ENCODE data around the gene MANEAL.
A peak's percentile ranks its signal among the peaks of the same experiment; 100 is the strongest.

MANEAL gene

GRCh38 chr1:37794372-37795339, 1.0 kb downstream of the MANEAL start:
- no peaks in the 10 kb centered on the region for H3K4me1 ChIP-seq (ENCODE audit: control insufficient read depth, insufficient read depth, low read length)
- no peak overlapping the region for H3K9ac ChIP-seq (ENCODE audit: low read length)
- no peak overlapping the region for H3K4me3 ChIP-seq (ENCODE audit: low read length)
- peaks cover 30% of the 10 kb centered on the region for H3K27me3 ChIP-seq (replicated peaks; ENCODE audit: control insufficient read depth, insufficient read depth, low read length)
- peak; percentile 12 for DNase-seq (ENCODE audit: low read depth)
- no peaks in the 10 kb centered on the region for H3K9me3 ChIP-seq (ENCODE audit: control insufficient read depth, low read length)
- H3K36me3 ChIP-seq (ENCODE audit: control insufficient read depth, insufficient read depth, low read length, severe bottlenecking) = no peaks in the 10 kb centered on the region

- H3K4me3 ChIP-seq (ENCODE audit: low read length) = no peak overlapping the region
- DNase-seq (ENCODE audit: low read depth) = peak; percentile 23
- H3K4me1 ChIP-seq (ENCODE audit: control insufficient read depth, insufficient read depth, low read length) = no peaks in the 10 kb centered on the region
- no peak overlapping the region for H3K9ac ChIP-seq (ENCODE audit: low read length)
- H3K36me3 ChIP-seq (ENCODE audit: control insufficient read depth, insufficient read depth, low read length, severe bottlenecking) = peaks cover 6% of the 10 kb centered on the region
- H3K9me3 ChIP-seq (ENCODE audit: control insufficient read depth, low read length) = no peaks in the 10 kb centered on the region
- peaks cover 25% of the 10 kb centered on the region for H3K27me3 ChIP-seq (replicated peaks; ENCODE audit: control insufficient read depth, insufficient read depth, low read length)
Observed at GRCh38 chr1:37795340-37796125, 1.9 kb downstream of the MANEAL start.

GRCh38 chr1:37797750-37798345, 4.2 kb downstream of the MANEAL start:
- DNase-seq (ENCODE audit: low read depth) = peak; percentile 73
- peaks cover 19% of the 10 kb centered on the region for H3K36me3 ChIP-seq (ENCODE audit: control insufficient read depth, insufficient read depth, low read length, severe bottlenecking)
- H3K4me1 ChIP-seq (ENCODE audit: control insufficient read depth, insufficient read depth, low read length) = no peaks in the 10 kb centered on the region
- H3K9me3 ChIP-seq (ENCODE audit: control insufficient read depth, low read length) = no peaks in the 10 kb centered on the region
- peaks cover 6% of the 10 kb centered on the region for H3K27me3 ChIP-seq (replicated peaks; ENCODE audit: control insufficient read depth, insufficient read depth, low read length)
- no peak overlapping the region for H3K9ac ChIP-seq (ENCODE audit: low read length)
- H3K4me3 ChIP-seq (ENCODE audit: low read length) = no peak overlapping the region

GRCh38 chr1:37802439-37802838, 8.8 kb downstream of the MANEAL start:
- no peak overlapping the region for H3K9ac ChIP-seq (ENCODE audit: low read length)
- DNase-seq (ENCODE audit: low read depth) = no peak
- H3K27me3 ChIP-seq (replicated peaks; ENCODE audit: control insufficient read depth, insufficient read depth, low read length) = no peaks in the 10 kb centered on the region
- H3K4me3 ChIP-seq (ENCODE audit: low read length) = no peak overlapping the region
- peaks cover 60% of the 10 kb centered on the region for H3K36me3 ChIP-seq (ENCODE audit: control insufficient read depth, insufficient read depth, low read length, severe bottlenecking)
- H3K9me3 ChIP-seq (ENCODE audit: control insufficient read depth, low read length) = no peaks in the 10 kb centered on the region
- H3K4me1 ChIP-seq (ENCODE audit: control insufficient read depth, insufficient read depth, low read length) = peaks cover 10% of the 10 kb centered on the region

- peaks cover 48% of the 10 kb centered on the region for H3K36me3 ChIP-seq (ENCODE audit: control insufficient read depth, insufficient read depth, low read length, severe bottlenecking)
- no peak for DNase-seq (ENCODE audit: low read depth)
- peak overlapping the region; percentile 92 for H3K4me3 ChIP-seq (ENCODE audit: low read length)
- H3K9me3 ChIP-seq (ENCODE audit: control insufficient read depth, low read length) = no peaks in the 10 kb centered on the region
- H3K4me1 ChIP-seq (ENCODE audit: control insufficient read depth, insufficient read depth, low read length) = peaks cover 37% of the 10 kb centered on the region
- no peaks in the 10 kb centered on the region for H3K27me3 ChIP-seq (replicated peaks; ENCODE audit: control insufficient read depth, insufficient read depth, low read length)
- H3K9ac ChIP-seq (ENCODE audit: low read length) = peak overlapping the region; percentile 91
Observed at GRCh38 chr1:37807220-37807554, 13.5 kb downstream of the MANEAL start.

GRCh38 chr1:37807555-37808368, 14.1 kb downstream of the MANEAL start, which contains the start of the genes C1orf122 and YRDC:
Gene C1orf122, plus strand, starts transcription at chr1:37807790. Its CDS starts 615 bp downstream, at chr1:37808405.
Gene YRDC, minus strand, starts transcription at chr1:37808208. Its CDS starts 28 bp downstream, at chr1:37808180.
- Histone ChIP-seq H3K36me3 (ENCODE audit: control insufficient read depth, insufficient read depth, low read length, severe bottlenecking) (peaks cover 42% of the 10 kb centered on the region), H3K27me3 (replicated peaks; ENCODE audit: control insufficient read depth, insufficient read depth, low read length) (no peaks in the 10 kb centered on the region), H3K4me3 (ENCODE audit: low read length) (peak within 1 kb of the TSS; percentile 92), H3K9me3 (ENCODE audit: control insufficient read depth, low read length) (no peaks in the 10 kb centered on the region), H3K9ac (ENCODE audit: low read length) (peak within 1 kb of the TSS; percentile 91), H3K4me1 (ENCODE audit: control insufficient read depth, insufficient read depth, low read length) (peaks cover 37% of the 10 kb centered on the region)
- peak; percentile 97 for DNase-seq (ENCODE audit: low read depth)

GRCh38 chr1:37808369-37809319, 15.0 kb downstream of the MANEAL start:
- Histone ChIP-seq H3K27me3 (replicated peaks; ENCODE audit: control insufficient read depth, insufficient read depth, low read length) (no peaks in the 10 kb centered on the region), H3K4me1 (ENCODE audit: control insufficient read depth, insufficient read depth, low read length) (peaks cover 43% of the 10 kb centered on the region), H3K9me3 (ENCODE audit: control insufficient read depth, low read length) (no peaks in the 10 kb centered on the region), H3K4me3 (ENCODE audit: low read length) (peak overlapping the region; percentile 92), H3K9ac (ENCODE audit: low read length) (peak overlapping the region; percentile 91), H3K36me3 (ENCODE audit: control insufficient read depth, insufficient read depth, low read length, severe bottlenecking) (peaks cover 33% of the 10 kb centered on the region)
- peak; percentile 93 for DNase-seq (ENCODE audit: low read depth)

GRCh38 chr1:37809942-37810341, 16.3 kb downstream of the MANEAL start:
- Histone ChIP-seq H3K36me3 (ENCODE audit: control insufficient read depth, insufficient read depth, low read length, severe bottlenecking) (peaks cover 24% of the 10 kb centered on the region), H3K9ac (ENCODE audit: low read length) (peak overlapping the region; percentile 91), H3K4me1 (ENCODE audit: control insufficient read depth, insufficient read depth, low read length) (peaks cover 56% of the 10 kb centered on the region), H3K27me3 (replicated peaks; ENCODE audit: control insufficient read depth, insufficient read depth, low read length) (no peaks in the 10 kb centered on the region), H3K9me3 (ENCODE audit: control insufficient read depth, low read length) (no peaks in the 10 kb centered on the region), H3K4me3 (ENCODE audit: low read length) (peak overlapping the region; percentile 92)
- DNase-seq (ENCODE audit: low read depth) = no peak

- H3K36me3 ChIP-seq (ENCODE audit: control insufficient read depth, insufficient read depth, low read length, severe bottlenecking) = peaks cover 24% of the 10 kb centered on the region
- peak; percentile 85 for DNase-seq (ENCODE audit: low read depth)
- H3K27me3 ChIP-seq (replicated peaks; ENCODE audit: control insufficient read depth, insufficient read depth, low read length) = no peaks in the 10 kb centered on the region
- H3K4me3 ChIP-seq (ENCODE audit: low read length) = peak overlapping the region; percentile 92
- peak overlapping the region; percentile 63 for H3K9ac ChIP-seq (ENCODE audit: low read length)
- H3K4me1 ChIP-seq (ENCODE audit: control insufficient read depth, insufficient read depth, low read length) = peaks cover 58% of the 10 kb centered on the region
- H3K9me3 ChIP-seq (ENCODE audit: control insufficient read depth, low read length) = no peaks in the 10 kb centered on the region
Observed at GRCh38 chr1:37811027-37811655, 17.5 kb downstream of the MANEAL start.
